ENCODE results near the gene TSTD1.

The TSTD1 gene

DNA sequence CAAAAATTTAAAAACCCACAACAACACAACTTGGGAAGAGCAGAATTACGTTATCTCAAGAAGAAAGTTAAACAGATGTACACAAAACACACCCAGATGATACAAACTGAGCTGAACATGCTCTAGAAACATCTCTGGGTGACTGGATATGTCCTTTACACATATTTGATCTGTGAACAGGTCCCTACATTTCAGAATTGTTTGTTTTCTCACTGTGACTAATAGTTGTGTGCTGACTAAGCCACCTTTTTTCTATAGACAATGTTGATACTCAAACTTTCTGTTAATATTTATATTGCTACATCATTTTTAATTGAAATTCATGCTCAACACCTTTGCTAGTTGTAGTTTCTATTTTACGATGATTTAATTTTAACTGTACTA lies 16.8 kb downstream of the TSTD1 start:
- Histone ChIP-seq H3K27me3 (ENCODE audit: low read depth, low read length) (peaks cover 26% of the 10 kb centered on the region), H3K27ac (ENCODE audit: low read length) (no peak overlapping the region), H4K20me1 (ENCODE audit: insufficient read depth, low read length) (no peaks in the 10 kb centered on the region), H3K36me3 (replicated peaks; ENCODE audit: low read depth, low read length) (no peaks in the 10 kb centered on the region), H2AFZ (ENCODE audit: low read depth, low read length) (peak overlapping the region; percentile 93; the same call in 1 of the 2 replicates), H3K9me3 (ENCODE audit: insufficient read depth, low read length) (no peaks in the 10 kb centered on the region), H3K4me3 (ENCODE audit: low read length) (peak overlapping the region; percentile 82), H3K9ac (ENCODE audit: low read length) (no peak overlapping the region), H3K4me1 (ENCODE audit: low read length) (peaks cover 16% of the 10 kb centered on the region), H3K79me2 (ENCODE audit: low read length) (no peaks in the 10 kb centered on the region), H3K4me2 (ENCODE audit: low read length) (peak overlapping the region; percentile 82)
- no peak for TF ChIP-seq EZH2phosphoT487 (IDR thresholded peaks at IDR 0.05; ENCODE audit: low read depth)
- TF ChIP-seq, protein P1, sequence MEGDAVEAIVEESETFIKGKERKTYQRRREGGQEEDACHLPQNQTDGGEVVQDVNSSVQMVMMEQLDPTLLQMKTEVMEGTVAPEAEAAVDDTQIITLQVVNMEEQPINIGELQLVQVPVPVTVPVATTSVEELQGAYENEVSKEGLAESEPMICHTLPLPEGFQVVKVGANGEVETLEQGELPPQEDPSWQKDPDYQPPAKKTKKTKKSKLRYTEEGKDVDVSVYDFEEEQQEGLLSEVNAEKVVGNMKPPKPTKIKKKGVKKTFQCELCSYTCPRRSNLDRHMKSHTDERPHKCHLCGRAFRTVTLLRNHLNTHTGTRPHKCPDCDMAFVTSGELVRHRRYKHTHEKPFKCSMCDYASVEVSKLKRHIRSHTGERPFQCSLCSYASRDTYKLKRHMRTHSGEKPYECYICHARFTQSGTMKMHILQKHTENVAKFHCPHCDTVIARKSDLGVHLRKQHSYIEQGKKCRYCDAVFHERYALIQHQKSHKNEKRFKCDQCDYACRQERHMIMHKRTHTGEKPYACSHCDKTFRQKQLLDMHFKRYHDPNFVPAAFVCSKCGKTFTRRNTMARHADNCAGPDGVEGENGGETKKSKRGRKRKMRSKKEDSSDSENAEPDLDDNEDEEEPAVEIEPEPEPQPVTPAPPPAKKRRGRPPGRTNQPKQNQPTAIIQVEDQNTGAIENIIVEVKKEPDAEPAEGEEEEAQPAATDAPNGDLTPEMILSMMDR (IDR thresholded peaks at IDR 0.05; ENCODE audit: low read depth, low read length), result no peak

DNA sequence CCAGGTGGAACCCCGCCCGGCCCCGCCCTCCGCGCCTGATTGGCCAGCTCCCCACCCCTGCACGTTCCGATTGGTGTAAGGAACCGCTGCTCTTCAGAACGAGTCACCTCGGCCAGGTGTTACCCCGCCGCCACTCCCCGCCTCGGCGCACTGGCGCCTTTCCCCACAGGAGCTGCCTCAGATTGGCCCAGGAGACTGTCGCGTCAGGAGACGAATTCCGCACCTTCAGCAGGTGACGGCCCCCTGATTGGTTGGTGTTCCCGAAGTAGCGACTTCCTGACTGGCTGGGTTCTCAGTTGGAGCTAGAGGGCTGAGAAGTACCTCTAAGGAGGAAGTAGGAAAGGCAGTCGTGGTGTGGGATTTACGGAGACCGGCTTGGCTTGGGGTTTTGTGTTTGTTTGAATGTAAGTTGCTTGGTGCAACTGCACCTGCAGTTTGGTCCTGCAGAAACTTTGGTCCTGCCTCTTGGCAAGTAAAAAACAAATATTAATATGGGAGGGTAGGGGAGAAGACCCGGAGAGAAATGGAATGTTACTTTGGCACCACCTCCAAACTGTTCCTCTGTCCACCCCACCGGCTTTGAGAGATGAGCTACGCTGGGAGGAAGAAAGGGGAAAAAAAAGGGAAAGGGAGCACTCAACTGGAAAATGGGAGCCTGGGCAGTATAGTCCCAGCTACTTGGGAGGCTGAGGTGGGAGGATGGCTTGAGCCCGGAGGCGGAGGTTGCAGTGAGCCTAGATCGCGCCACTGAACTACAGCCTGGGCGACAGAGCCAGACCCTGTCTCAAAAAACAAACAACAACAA lies 17.4 kb downstream of the TSTD1 start:
- Histone ChIP-seq H4K20me1 (ENCODE audit: insufficient read depth, low read length) (no peaks in the 10 kb centered on the region), H3K9ac (ENCODE audit: low read length) (peak overlapping the region; percentile 36), H3K4me1 (ENCODE audit: low read length) (peaks cover 16% of the 10 kb centered on the region), H3K27me3 (ENCODE audit: low read depth, low read length) (peaks cover 26% of the 10 kb centered on the region), H3K4me2 (ENCODE audit: low read length) (peak overlapping the region; percentile 82), H2AFZ (ENCODE audit: low read depth, low read length) (peak overlapping the region; percentile 93), H3K9me3 (ENCODE audit: insufficient read depth, low read length) (no peaks in the 10 kb centered on the region), H3K79me2 (ENCODE audit: low read length) (no peaks in the 10 kb centered on the region), H3K4me3 (ENCODE audit: low read length) (peak overlapping the region; percentile 82), H3K36me3 (replicated peaks; ENCODE audit: low read depth, low read length) (no peaks in the 10 kb centered on the region), H3K27ac (ENCODE audit: low read length) (no peak overlapping the region)
- TF ChIP-seq, protein P1 (IDR thresholded peaks at IDR 0.05; ENCODE audit: low read depth, low read length), result no peak
- TF ChIP-seq EZH2phosphoT487 (IDR thresholded peaks at IDR 0.05; ENCODE audit: low read depth), result no peak

DNA sequence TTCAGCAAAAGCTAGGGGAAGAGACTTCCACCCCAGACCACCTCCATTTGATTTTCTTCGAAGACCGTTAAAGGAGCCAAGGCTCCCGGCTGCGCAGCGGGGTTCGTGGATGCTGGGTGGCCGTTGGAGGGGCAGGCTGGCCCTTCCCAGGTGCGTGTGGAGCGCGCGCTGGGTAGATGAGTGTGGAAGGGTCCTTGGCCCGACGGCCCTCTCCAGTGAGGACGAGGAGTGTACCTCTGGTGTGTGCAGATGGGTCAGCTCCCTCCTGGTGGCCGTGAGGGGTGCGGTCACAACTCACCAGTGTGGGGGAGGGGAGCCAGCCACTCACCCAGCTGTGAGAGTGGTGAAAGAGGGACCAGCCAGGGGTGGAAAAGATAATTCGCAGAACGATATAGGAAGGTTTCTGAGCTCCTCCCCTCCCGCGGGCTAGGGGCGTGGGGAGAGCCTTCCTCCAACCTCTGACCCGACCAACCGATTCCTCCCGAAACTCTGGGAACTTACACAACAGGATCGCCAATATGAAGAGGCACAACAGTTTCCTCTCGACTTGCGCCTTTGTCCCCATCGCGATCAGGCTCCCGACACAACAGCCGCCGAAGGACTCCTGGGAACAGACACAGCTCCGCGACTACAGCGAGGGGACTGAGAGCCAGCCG lies 18.1 kb downstream of the TSTD1 start, which contains the start of gene F11R:
Gene F11R (minus strand): TSS at position 644 of the 656 bp plus-strand sequence. CDS start 79 bp downstream, at position 565.
- H3K27me3 ChIP-seq (ENCODE audit: low read depth, low read length), result peaks cover 26% of the 10 kb centered on the region
- no peaks in the 10 kb centered on the region for H4K20me1 ChIP-seq (ENCODE audit: insufficient read depth, low read length)
- TF ChIP-seq, protein P1 (IDR thresholded peaks at IDR 0.05; ENCODE audit: low read depth, low read length), result no peak
- no peak for TF ChIP-seq EZH2phosphoT487 (IDR thresholded peaks at IDR 0.05; ENCODE audit: low read depth)
- no peaks in the 10 kb centered on the region for H3K79me2 ChIP-seq (ENCODE audit: low read length)
- peak within 1 kb of the TSS; percentile 82 for H3K4me3 ChIP-seq (ENCODE audit: low read length)
- no peak within 1 kb of the TSS for H3K27ac ChIP-seq (ENCODE audit: low read length)
- peak within 1 kb of the TSS; percentile 93 for H2AFZ ChIP-seq (ENCODE audit: low read depth, low read length)
- peak within 1 kb of the TSS; percentile 82 for H3K4me2 ChIP-seq (ENCODE audit: low read length)
- H3K9ac ChIP-seq (ENCODE audit: low read length), result peak within 1 kb of the TSS; percentile 44
- no peaks in the 10 kb centered on the region for H3K9me3 ChIP-seq (ENCODE audit: insufficient read depth, low read length)
- no peaks in the 10 kb centered on the region for H3K36me3 ChIP-seq (replicated peaks; ENCODE audit: low read depth, low read length)
- peaks cover 16% of the 10 kb centered on the region for H3K4me1 ChIP-seq (ENCODE audit: low read length)

Measured in OCI-LY3 (cell line).